ENCODE results near the gene DNAH10.

DNA sequence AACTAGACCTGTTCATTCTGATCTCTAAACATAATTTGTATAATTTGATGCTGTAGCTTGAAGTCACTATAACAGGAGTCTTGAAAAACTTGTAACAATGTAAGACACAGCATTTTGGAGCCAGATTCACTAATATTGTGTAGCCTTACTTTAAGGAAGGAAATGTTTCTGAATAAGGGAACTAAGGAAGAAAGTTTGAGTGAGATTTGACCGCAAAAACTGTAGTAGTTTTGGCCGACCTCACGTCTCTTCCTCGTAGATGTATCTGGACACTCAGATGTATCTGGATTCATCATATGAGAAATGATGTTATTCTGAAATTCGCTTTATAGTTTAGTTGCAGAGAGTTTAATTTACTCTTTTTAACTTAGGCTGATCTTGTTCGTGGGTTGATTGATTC is 13.9 kb upstream of the DNAH10 start:
- TF ChIP-seq, protein P1, sequence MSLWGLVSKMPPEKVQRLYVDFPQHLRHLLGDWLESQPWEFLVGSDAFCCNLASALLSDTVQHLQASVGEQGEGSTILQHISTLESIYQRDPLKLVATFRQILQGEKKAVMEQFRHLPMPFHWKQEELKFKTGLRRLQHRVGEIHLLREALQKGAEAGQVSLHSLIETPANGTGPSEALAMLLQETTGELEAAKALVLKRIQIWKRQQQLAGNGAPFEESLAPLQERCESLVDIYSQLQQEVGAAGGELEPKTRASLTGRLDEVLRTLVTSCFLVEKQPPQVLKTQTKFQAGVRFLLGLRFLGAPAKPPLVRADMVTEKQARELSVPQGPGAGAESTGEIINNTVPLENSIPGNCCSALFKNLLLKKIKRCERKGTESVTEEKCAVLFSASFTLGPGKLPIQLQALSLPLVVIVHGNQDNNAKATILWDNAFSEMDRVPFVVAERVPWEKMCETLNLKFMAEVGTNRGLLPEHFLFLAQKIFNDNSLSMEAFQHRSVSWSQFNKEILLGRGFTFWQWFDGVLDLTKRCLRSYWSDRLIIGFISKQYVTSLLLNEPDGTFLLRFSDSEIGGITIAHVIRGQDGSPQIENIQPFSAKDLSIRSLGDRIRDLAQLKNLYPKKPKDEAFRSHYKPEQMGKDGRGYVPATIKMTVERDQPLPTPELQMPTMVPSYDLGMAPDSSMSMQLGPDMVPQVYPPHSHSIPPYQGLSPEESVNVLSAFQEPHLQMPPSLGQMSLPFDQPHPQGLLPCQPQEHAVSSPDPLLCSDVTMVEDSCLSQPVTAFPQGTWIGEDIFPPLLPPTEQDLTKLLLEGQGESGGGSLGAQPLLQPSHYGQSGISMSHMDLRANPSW (CRISPR knock-in tag; IDR thresholded peaks at IDR 0.05; ENCODE audit: borderline replicate concordance): no peak
- TF ChIP-seq PHF20 (CRISPR knock-in tag; IDR thresholded peaks at IDR 0.05) (no peak), ZNF430 (CRISPR knock-in tag; IDR thresholded peaks at IDR 0.05) (no peak), BHLHE40 (IDR thresholded peaks at IDR 0.05; ENCODE audit: low read length) (no peak), JARID2 (CRISPR knock-in tag; IDR thresholded peaks at IDR 0.05; ENCODE audit: insufficient replicate concordance) (no peak), ZFP1 (CRISPR knock-in tag; IDR thresholded peaks at IDR 0.05) (no peak), POLR2AphosphoS5 (IDR thresholded peaks at IDR 0.05; ENCODE audit: low read depth, low read length) (no peak), EZH2 (conservative IDR thresholded peaks at IDR 0.05; ENCODE audit: low read depth, low read length) (no peak), SIN3A (IDR thresholded peaks at IDR 0.05; ENCODE audit: borderline replicate concordance, low read depth, low read length) (no peak), ZFP36 (IDR thresholded peaks at IDR 0.05; ENCODE audit: borderline replicate concordance, low read depth, low read length, partially characterized antibody) (no peak)
- TF ChIP-seq, protein P2, sequence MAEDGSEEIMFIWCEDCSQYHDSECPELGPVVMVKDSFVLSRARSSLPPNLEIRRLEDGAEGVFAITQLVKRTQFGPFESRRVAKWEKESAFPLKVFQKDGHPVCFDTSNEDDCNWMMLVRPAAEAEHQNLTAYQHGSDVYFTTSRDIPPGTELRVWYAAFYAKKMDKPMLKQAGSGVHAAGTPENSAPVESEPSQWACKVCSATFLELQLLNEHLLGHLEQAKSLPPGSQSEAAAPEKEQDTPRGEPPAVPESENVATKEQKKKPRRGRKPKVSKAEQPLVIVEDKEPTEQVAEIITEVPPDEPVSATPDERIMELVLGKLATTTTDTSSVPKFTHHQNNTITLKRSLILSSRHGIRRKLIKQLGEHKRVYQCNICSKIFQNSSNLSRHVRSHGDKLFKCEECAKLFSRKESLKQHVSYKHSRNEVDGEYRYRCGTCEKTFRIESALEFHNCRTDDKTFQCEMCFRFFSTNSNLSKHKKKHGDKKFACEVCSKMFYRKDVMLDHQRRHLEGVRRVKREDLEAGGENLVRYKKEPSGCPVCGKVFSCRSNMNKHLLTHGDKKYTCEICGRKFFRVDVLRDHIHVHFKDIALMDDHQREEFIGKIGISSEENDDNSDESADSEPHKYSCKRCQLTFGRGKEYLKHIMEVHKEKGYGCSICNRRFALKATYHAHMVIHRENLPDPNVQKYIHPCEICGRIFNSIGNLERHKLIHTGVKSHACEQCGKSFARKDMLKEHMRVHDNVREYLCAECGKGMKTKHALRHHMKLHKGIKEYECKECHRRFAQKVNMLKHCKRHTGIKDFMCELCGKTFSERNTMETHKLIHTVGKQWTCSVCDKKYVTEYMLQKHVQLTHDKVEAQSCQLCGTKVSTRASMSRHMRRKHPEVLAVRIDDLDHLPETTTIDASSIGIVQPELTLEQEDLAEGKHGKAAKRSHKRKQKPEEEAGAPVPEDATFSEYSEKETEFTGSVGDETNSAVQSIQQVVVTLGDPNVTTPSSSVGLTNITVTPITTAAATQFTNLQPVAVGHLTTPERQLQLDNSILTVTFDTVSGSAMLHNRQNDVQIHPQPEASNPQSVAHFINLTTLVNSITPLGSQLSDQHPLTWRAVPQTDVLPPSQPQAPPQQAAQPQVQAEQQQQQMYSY (CRISPR knock-in tag; IDR thresholded peaks at IDR 0.05): no peak
- TF ChIP-seq, protein P3, sequence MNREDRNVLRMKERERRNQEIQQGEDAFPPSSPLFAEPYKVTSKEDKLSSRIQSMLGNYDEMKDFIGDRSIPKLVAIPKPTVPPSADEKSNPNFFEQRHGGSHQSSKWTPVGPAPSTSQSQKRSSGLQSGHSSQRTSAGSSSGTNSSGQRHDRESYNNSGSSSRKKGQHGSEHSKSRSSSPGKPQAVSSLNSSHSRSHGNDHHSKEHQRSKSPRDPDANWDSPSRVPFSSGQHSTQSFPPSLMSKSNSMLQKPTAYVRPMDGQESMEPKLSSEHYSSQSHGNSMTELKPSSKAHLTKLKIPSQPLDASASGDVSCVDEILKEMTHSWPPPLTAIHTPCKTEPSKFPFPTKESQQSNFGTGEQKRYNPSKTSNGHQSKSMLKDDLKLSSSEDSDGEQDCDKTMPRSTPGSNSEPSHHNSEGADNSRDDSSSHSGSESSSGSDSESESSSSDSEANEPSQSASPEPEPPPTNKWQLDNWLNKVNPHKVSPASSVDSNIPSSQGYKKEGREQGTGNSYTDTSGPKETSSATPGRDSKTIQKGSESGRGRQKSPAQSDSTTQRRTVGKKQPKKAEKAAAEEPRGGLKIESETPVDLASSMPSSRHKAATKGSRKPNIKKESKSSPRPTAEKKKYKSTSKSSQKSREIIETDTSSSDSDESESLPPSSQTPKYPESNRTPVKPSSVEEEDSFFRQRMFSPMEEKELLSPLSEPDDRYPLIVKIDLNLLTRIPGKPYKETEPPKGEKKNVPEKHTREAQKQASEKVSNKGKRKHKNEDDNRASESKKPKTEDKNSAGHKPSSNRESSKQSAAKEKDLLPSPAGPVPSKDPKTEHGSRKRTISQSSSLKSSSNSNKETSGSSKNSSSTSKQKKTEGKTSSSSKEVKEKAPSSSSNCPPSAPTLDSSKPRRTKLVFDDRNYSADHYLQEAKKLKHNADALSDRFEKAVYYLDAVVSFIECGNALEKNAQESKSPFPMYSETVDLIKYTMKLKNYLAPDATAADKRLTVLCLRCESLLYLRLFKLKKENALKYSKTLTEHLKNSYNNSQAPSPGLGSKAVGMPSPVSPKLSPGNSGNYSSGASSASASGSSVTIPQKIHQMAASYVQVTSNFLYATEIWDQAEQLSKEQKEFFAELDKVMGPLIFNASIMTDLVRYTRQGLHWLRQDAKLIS (CRISPR knock-in tag; IDR thresholded peaks at IDR 0.05): no peak
- TF ChIP-seq, protein P4, sequence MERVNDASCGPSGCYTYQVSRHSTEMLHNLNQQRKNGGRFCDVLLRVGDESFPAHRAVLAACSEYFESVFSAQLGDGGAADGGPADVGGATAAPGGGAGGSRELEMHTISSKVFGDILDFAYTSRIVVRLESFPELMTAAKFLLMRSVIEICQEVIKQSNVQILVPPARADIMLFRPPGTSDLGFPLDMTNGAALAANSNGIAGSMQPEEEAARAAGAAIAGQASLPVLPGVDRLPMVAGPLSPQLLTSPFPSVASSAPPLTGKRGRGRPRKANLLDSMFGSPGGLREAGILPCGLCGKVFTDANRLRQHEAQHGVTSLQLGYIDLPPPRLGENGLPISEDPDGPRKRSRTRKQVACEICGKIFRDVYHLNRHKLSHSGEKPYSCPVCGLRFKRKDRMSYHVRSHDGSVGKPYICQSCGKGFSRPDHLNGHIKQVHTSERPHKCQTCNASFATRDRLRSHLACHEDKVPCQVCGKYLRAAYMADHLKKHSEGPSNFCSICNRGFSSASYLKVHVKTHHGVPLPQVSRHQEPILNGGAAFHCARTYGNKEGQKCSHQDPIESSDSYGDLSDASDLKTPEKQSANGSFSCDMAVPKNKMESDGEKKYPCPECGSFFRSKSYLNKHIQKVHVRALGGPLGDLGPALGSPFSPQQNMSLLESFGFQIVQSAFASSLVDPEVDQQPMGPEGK (CRISPR knock-in tag; IDR thresholded peaks at IDR 0.05): no peak
